K562 (cell line): ENCODE results near the gene CCDC78. TPM values are rescaled to one million over a fixed set of nuclear protein-coding genes. Genes with fewer than 3 reads are reported as not detected.

Experiments
- JUN ChIP-seq, 2 experiments: sonication (generic) in 1 of 2; formaldehyde crosslinking in 1 of 2; IDR thresholded peaks; 2 replicates each; pipeline versions ENCODE4 v1.6.1 to v1.8.0; 2012 to 2022; ENCODE audit warnings: borderline replicate concordance in 2 of 2, mild to moderate bottlenecking in 2 of 2, improper control_type of control experiment in 1 of 2, low read depth in 1 of 2, low read length in 1 of 2, missing genetic modification reagents in 1 of 2
- MEIS2 ChIP-seq: fragments of 450-650 bp; IDR thresholded peaks from 2 replicates; pipeline ENCODE4 v1.6.1; 2014; ENCODE audit warnings: mild to moderate bottlenecking; ENCODE audit not compliant: partially characterized antibody
- MGA ChIP-seq: fragments of 450-650 bp; IDR thresholded peaks from 2 replicates; pipeline ENCODE4 v1.6.1; 2016; ENCODE audit warnings: mild to moderate bottlenecking, moderate library complexity
- NCOA4 ChIP-seq: fragments of 450-650 bp; IDR thresholded peaks from 2 replicates; pipeline ENCODE4 v1.6.1; 2018; ENCODE audit warnings: mild to moderate bottlenecking; ENCODE audit not compliant: partially characterized antibody
- SIX5 ChIP-seq, 2 experiments: IDR thresholded peaks; 2 replicates each; pipeline ENCODE4 v1.6.1; 2011; ENCODE audit warnings: low read length in 2 of 2, borderline replicate concordance in 1 of 2, low read depth in 1 of 2, mild to moderate bottlenecking in 1 of 2, moderate library complexity in 1 of 2; ENCODE audit not compliant: insufficient read depth in 1 of 2
- TSHZ1 ChIP-seq: fragments of 250-450 bp; sonication (Bioruptor Pico); IDR thresholded peaks from 2 replicates; pipeline ENCODE4 v1.4.0; 2020; ENCODE audit warnings: mild to moderate bottlenecking, moderate library complexity
- ZFX ChIP-seq: sonication (generic); formaldehyde crosslinking; IDR thresholded peaks from 2 replicates; pipeline ENCODE4 v1.8.0; 2022; ENCODE audit warnings: mild to moderate bottlenecking, missing genetic modification reagents, moderate library complexity
- ZNF586 ChIP-seq: fragments of 450-650 bp; formaldehyde crosslinking; conservative IDR thresholded peaks from 2 replicates; pipeline ENCODE4 v1.4.0; 2020; ENCODE audit warnings: mild to moderate bottlenecking, moderate library complexity
- polyA plus RNA-seq, 8 experiments: library from polyadenylated mRNA; depleted of rRNA in 4 of 8; stranded (reverse) in 5 of 8; unstranded in 3 of 8; fragments of >200 nt; fragmentation: Nextera tagmentation in 2 of 8; fragmentation: Illumina TruSeq in 1 of 8; extraction: Ambion mirVana in 2 of 8; extraction: Trizol in 1 of 8; gene quantifications; 2 replicates each; pipeline versions ENCODE4 v1.2.1 to v1.2.3, GENCODE V29; 2011 to 2014; ENCODE audit warnings: inconsistent platforms in 1 of 8, missing spikeins in 1 of 8
- total RNA-seq, 7 experiments: library from RNA; depleted of rRNA in 6 of 7; stranded (reverse); fragments of >200 nt in 6 of 7; fragmentation: Illumina TruSeq in 2 of 7; extraction: Trizol in 2 of 7; gene quantifications; 2 replicates each; pipeline versions ENCODE4 v1.2.1 to v1.2.3, GENCODE V29; 2011 to 2021; ENCODE audit warnings: low replicate concordance in 1 of 7

Gene CCDC78
- total and polyA plus RNA-seq, 9 of the 15 experiments (the other 6 are each of a cell fraction or from before 2014, with no cell fraction given): 0.24 to 17.7 (median 2.9) TPM

- peak; percentile 15; the same call in 1 of the 2 replicates for TF ChIP-seq JUN (IDR thresholded peaks at IDR 0.05; ENCODE audit: borderline replicate concordance, low read depth, low read length)
- TF ChIP-seq JUN (CRISPR knock-in tag; IDR thresholded peaks at IDR 0.05; ENCODE audit: borderline replicate concordance): no peak
- TF ChIP-seq MGA: no peak
- no peak for TF ChIP-seq TSHZ1 (CRISPR knock-in tag)
- no peak for TF ChIP-seq SIX5 (IDR thresholded peaks at IDR 0.05; ENCODE audit: borderline replicate concordance in 1 of 2, insufficient read depth in 1 of 2, low read depth in 1 of 2, low read length in 2 of 2)
- no peak for TF ChIP-seq MEIS2
- no peak for TF ChIP-seq ZFX (CRISPR knock-in tag)
- no peak for TF ChIP-seq ZNF586 (CRISPR knock-in tag)
- TF ChIP-seq NCOA4: no peak
Measured at GRCh38 chr16:678858-679813, 47.1 kb downstream of the CCDC78 start (continued).
